ENCODE measurements around the gene YIF1A. TPM values are rescaled to one million over a fixed set of nuclear protein-coding genes. Genes with fewer than 3 reads are reported as not detected.
A peak's percentile ranks its signal among the peaks of the same experiment; 100 is the strongest.

The YIF1A gene
- polyA plus RNA-seq, 1 of the 3 experiments (the other 2 are of a cell fraction) = 123 TPM

GRCh38 chr11:66315498-66315885 lies 26.5 kb upstream of the YIF1A start (continued):
- TF ChIP-seq TEAD4 (IDR thresholded peaks at IDR 0.05; ENCODE audit: borderline replicate concordance, insufficient read depth) (no peak), EZH2phosphoT487 (IDR thresholded peaks at IDR 0.05; ENCODE audit: borderline replicate concordance, low read depth) (no peak), YY1 (IDR thresholded peaks at IDR 0.05; ENCODE audit: low read depth) (no peak), GATA2 (CRISPR knock-in tag; IDR thresholded peaks at IDR 0.05) (no peak), POLR2AphosphoS5 (IDR thresholded peaks at IDR 0.05; ENCODE audit: low read depth, low read length) (no peak), TAF1 (IDR thresholded peaks at IDR 0.05; ENCODE audit: borderline replicate concordance, low read depth, low read length) (no peak), USF1 (IDR thresholded peaks at IDR 0.05; ENCODE audit: borderline replicate concordance, low read depth) (no peak)

GRCh38 chr11:66314561-66315497 lies 25.9 kb upstream of the YIF1A start:
- Histone ChIP-seq H2AFZ (ENCODE audit: low read depth) (no peak overlapping the region), H3K9ac (no peak overlapping the region), H3K79me2 (ENCODE audit: insufficient read depth) (no peaks in the 10 kb centered on the region), H3K27ac (ENCODE audit: low read depth in 2 of 2, low read length in 1 of 2) (peak overlapping the region; percentile 94 to 100; a peak in 3 of 4 replicates), H3K36me3 (replicated peaks in 1 of 2; ENCODE audit: control insufficient read depth in 1 of 2, insufficient read depth in 2 of 2, low read length in 1 of 2) (no peaks in the 10 kb centered on the region), H3K9me2 (no peaks in the 10 kb centered on the region), H3K27me3 (ENCODE audit: insufficient read depth) (no peaks in the 10 kb centered on the region), H3F3A (replicated peaks; ENCODE audit: insufficient read depth) (peaks cover 15% of the 10 kb centered on the region), H3K4me1 (ENCODE audit: control insufficient read depth in 1 of 2, insufficient read depth in 2 of 2, low read depth in 1 of 2, low read length in 1 of 2) (peaks cover 32 to 67% of the 10 kb centered on the region in 2 experiments), H3K4me2 (peak overlapping the region; percentile 80; the same call in 1 of the 2 replicates), H4K20me1 (ENCODE audit: insufficient read depth) (no peaks in the 10 kb centered on the region), H3K4me3 (ENCODE audit: low read depth in 2 of 2, low read length in 1 of 2) (no peak overlapping the region), H3K9me3 (no peaks in the 10 kb centered on the region)
- WGBS (ENCODE audit: low lambda C conversion rate) = 95% methylated on average over 9 of the region's 17 CpGs
- ChIA-PET CTCF (interaction anchor here (0.7 to 12.4 kb wide), 11 partner anchors 7 to 74 kb away, joined by 3 to 280 read pairs (median 26); partner anchors contain the start of genes B4GAT1, BRMS1, CNIH2 and RIN1), POLR2A (no interaction called here)
- no peak for DNase-seq
- TF ChIP-seq CTCF (IDR thresholded peaks at IDR 0.05) (no peak), GABPA (IDR thresholded peaks at IDR 0.05; ENCODE audit: low read depth) (no peak), IRF3 (IDR thresholded peaks at IDR 0.05; ENCODE audit: low read depth, low read length) (no peak), RCOR1 (IDR thresholded peaks at IDR 0.05; ENCODE audit: low read length) (no peak), RAD21 (IDR thresholded peaks at IDR 0.05; ENCODE audit: low read length) (no peak), MXI1 (IDR thresholded peaks at IDR 0.05; ENCODE audit: low read depth, low read length) (no peak), JUND (IDR thresholded peaks at IDR 0.05) (no peak), CHD2 (IDR thresholded peaks at IDR 0.05; ENCODE audit: low read length, partially characterized antibody) (no peak), ZBTB33 (IDR thresholded peaks at IDR 0.05; ENCODE audit: borderline replicate concordance, low read depth) (no peak), SIN3A (IDR thresholded peaks at IDR 0.05; ENCODE audit: borderline replicate concordance, low read depth, low read length) (no peak), FOSL2 (IDR thresholded peaks at IDR 0.05; ENCODE audit: borderline replicate concordance, low read depth) (no peak), PBX3 (IDR thresholded peaks at IDR 0.05) (no peak), FOXJ3 (CRISPR knock-in tag; IDR thresholded peaks at IDR 0.05) (no peak), TCF12 (IDR thresholded peaks at IDR 0.05) (no peak)

Measured in SK-N-SH (cell line).